HG03432 (cell line): Measurements from ENCODE around the gene PARP12.

ENCODE experiments used
- ATAC-seq: cut with Tn5 transposase; IDR thresholded peaks from one replicate; pipeline ENCODE4 v1.9.1; 2021; ENCODE audit warnings: mild to moderate bottlenecking, moderate library complexity; ENCODE audit not compliant: unreplicated experiment

PARP12 gene

DNA sequence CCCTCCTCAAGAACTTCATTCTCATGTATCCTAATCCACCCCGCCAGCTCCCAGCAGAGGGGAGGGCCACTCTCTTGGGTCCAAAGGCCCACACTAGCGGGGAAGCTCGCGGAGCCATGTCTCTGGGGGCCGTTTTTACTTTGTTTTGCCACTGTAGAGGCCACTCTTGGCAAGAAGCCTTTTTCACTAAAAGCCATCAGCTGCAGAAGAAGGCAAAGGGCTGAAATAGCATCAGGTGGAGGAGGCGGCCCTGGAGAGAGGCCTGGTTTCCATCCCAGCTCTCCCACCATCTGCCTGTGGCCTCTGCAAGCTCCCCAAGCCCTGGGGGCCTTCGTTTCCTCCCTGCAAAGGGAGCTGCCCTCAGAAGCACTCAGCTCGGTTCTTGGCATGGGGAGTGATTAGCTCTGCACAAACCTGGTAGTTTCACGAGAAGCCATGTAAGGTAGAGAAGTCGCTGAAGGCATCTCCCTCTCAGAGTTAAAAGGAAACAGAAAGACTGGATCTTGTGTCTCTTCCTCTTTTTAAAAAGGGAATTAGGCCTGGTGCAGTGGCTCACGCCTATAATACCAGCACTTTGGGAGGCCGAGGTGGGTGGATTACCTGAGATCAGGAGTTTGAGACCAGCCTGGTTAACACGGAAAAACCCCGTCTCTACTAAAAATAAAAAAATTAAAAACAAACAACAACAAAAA is 70.3 kb downstream of the PARP12 start:
- no peak for ATAC-seq

DNA sequence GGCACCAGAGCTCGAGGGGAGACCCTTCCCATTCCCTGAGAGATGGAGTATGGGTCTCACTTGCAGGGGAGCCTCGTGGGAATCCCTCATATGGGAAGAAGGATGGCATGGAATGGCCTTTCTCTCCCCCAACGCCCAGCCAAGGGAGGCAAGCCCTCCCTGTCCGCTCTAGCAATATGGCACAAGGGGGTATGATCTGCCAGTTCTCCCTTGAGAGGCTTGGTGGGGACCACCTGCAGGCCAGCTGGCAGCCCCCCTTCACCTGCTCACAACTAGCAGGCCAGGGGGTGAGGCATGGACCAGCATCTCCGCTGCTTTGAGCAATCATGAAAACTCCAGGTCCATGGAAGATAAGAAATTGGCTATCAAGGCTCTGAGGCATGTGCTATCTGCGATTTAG is 70.8 kb downstream of the PARP12 start:
- no peak for ATAC-seq

GRCh38 chr7:139991269-139991666 is 71.5 kb downstream of the PARP12 start:
- no peak for ATAC-seq

- no peak for ATAC-seq
These were observed 72.0 kb downstream of the PARP12 start for GRCh38 chr7:139990571-139991268.

DNA sequence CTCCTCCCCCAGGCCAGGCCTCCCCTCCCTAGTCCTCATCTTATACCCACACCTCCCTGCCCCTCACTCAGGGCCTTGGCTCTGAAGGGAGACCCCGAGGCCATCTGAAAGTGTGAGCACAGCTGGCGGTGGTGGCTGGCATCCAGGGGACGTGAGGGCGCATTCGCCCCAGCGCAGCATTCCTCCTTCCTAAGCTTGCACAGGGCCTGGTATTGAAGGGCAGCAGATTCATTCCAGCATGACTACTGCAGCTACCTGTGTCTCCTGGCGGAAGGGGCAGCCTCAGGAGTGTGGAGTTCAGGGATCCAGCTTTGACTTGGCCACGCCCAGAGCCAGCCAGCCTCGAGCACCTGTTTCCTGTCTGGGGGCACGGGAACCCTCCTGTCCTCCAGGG is 72.6 kb downstream of the PARP12 start:
- ATAC-seq: no peak

- ATAC-seq: no peak
These were observed 73.2 kb downstream of the PARP12 start for GRCh38 chr7:139989366-139990141.

DNA sequence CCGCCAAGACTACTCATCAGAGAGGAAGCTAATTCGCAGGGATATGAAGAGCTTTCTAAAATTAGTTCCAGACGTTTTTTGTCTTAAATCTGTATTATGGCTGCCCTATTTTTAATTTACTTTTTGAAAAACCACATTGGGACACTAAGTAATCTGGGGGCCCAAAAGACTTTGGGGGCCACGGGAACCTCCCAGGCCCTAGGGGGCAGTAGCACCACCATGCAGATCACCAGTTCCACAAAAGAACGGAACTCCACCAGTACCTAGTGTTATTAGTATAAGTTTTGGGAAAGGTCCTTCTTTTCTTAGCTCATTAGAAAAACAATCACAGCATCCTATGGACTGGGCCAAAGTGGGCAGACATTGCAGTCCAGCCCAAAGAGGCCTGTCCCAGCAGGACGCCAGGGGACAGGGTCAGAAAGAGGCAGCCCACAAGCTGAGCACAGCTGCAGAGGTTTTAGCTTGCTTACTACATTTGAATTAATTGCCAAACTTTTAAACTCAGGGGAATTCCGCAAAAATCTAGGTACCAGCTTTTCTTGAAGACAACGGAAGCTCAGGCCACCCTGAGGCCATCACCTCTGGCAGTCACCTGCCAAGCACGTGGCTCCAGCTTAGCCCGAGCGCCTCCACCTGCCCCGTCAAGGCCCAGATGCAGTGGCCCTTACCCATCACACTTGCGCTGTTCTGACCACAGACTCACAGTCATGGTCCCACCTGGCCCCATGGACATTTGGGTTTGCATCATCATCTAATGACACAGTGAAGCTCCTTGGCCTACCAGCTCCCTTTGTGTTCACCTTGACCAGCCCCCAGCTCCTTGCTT is 74.8 kb downstream of the PARP12 start:
- ATAC-seq: no peak

DNA sequence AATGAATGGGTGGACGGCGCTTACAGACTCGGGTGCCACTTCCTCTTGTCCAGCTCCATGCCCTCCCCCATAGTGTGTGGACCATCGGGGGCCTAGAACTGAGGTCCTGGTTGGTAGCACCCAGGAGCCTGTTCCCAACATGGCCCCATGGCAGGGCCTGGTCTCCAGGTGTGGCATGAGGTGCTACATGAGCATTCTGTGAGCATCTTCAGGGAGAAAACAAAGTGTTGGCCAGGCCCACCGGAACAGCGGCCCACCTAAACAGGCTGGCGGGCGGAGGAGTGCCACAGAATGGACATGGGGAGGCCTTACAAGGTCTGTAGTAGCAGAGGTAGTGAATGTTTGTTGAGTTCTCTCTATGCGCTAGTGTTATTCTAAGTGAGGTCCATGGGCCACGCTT is 76.9 kb downstream of the PARP12 start:
- ATAC-seq: no peak

- ATAC-seq: no peak
These were observed 77.9 kb downstream of the PARP12 start for GRCh38 chr7:139984642-139985539.

- ATAC-seq: no peak
These were observed 79.5 kb downstream of the PARP12 start for GRCh38 chr7:139982927-139983920.

DNA sequence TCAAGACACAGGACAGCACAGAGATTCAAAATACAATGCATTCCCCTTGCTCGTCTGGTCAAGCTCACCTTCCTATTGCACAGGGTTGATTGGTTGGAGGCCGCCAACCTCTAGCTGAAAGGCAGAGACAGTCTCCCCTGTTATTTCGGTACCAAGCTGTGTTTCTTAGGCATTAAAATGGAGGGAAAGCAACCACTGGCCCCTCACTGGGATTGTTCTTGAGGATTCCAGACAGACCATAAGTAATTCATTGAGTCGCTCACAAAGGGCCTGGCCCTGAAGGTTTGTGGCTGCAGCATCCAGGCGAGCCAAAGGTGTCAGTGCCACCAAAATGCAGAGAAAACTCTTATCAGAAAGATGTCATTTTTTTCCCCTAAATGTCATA is 81.2 kb downstream of the PARP12 start:
- ATAC-seq: no peak

DNA sequence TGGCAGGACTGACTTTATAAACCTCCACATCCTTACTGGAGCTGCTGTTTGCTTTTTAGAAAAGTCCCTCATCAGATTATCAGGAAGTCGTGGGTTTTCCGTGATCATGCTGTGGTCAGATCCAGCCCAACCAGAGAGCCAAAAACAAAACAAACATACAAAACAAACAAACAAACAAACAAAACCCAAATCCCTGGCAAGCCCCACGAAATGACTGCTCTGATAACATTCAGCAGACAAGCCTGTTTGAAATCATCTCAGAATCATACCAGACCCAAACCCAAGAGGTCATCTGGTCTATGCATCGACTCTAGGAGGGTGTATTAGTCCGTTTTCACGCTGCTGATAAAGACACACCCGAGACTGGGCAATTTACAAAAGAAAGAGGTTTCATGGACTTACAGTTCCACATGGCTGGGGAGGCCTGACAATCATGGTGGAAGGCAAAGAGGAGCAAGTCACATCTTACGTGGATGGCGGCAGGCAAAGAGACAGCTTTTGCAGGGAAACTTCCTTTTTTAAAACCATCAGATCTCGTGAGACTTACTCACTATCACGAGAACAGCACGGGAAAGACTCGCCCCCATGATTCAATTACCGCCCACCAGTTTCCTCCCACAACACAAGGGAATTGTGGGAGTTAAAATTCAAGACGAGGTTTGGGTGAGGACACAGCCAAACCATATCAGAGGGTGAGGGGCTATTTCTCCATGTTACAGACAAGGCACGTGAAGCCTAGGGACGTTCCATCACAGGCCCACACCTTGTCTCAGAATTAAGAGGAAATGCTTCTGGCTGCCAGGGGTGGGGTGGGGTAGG is 85.7 kb downstream of the PARP12 start:
- no peak for ATAC-seq

- no peak for ATAC-seq
These were observed 86.5 kb downstream of the PARP12 start for GRCh38 chr7:139976055-139976837.

GRCh38 chr7:139974179-139974811 is 88.5 kb downstream of the PARP12 start:
- no peak for ATAC-seq
